ENCODE results near the gene PRDM16. TPM values are rescaled to one million over a fixed set of nuclear protein-coding genes. Genes with fewer than 3 reads are reported as not detected.

Gene PRDM16
- total RNA-seq, 4 donors from 2014 or later, result 0.26 to 7.7 (median 0.35) TPM; not detected in 1

GRCh38 chr1:3078871-3079270, 9.9 kb downstream of the PRDM16 start:
- Histone ChIP-seq H3K9me3 (no peaks in the 10 kb centered on the region), H3K4me1 (no peaks in the 10 kb centered on the region), H3K27me3 (peaks cover 0 to 2% of the 10 kb centered on the region in 2 donors), H3K36me3 (no peaks in the 10 kb centered on the region), H3K4me3 (no peak overlapping the region), H3K27ac (no peak overlapping the region)
- no peak for DNase-seq
- intact Hi-C loops (cut with DNase I; ENCODE audit: low total_unique reads), result no loop called here
- no peak for TF ChIP-seq CTCF (IDR thresholded peaks at IDR 0.05)
- no peak for TF ChIP-seq POLR2A (IDR thresholded peaks at IDR 0.05)

- Histone ChIP-seq H3K36me3 (no peaks in the 10 kb centered on the region), H3K27me3 (no peaks in the 10 kb centered on the region), H3K4me3 (no peak overlapping the region)
Measured at GRCh38 chr1:3079381-3080052, 10.5 kb downstream of the PRDM16 start.

GRCh38 chr1:3080053-3080955, 11.3 kb downstream of the PRDM16 start:
- no peak for TF ChIP-seq CTCF (IDR thresholded peaks at IDR 0.05)
- no peak for TF ChIP-seq POLR2A (IDR thresholded peaks at IDR 0.05)
- H3K9me3 ChIP-seq, result no peaks in the 10 kb centered on the region
- no peak for DNase-seq
- intact Hi-C loops (cut with DNase I; ENCODE audit: low total_unique reads), result no loop called here
- H3K27ac ChIP-seq, result no peak overlapping the region
- no peaks in the 10 kb centered on the region for H3K36me3 ChIP-seq
- no peak overlapping the region for H3K4me3 ChIP-seq
- no peaks in the 10 kb centered on the region for H3K27me3 ChIP-seq
- H3K4me1 ChIP-seq, result no peaks in the 10 kb centered on the region

More at GRCh38 chr1:3079381-3080052, 10.5 kb downstream of the PRDM16 start:
- no peak overlapping the region for H3K27ac ChIP-seq
- intact Hi-C loops (cut with DNase I; ENCODE audit: low total_unique reads), result no loop called here
- no peak for DNase-seq
- no peaks in the 10 kb centered on the region for H3K4me1 ChIP-seq
- H3K9me3 ChIP-seq, result no peaks in the 10 kb centered on the region
- TF ChIP-seq POLR2A (IDR thresholded peaks at IDR 0.05), result no peak
- TF ChIP-seq CTCF (IDR thresholded peaks at IDR 0.05), result no peak

GRCh38 chr1:3081171-3081683, 12.2 kb downstream of the PRDM16 start:
- no peaks in the 10 kb centered on the region for H3K9me3 ChIP-seq
- TF ChIP-seq POLR2A (IDR thresholded peaks at IDR 0.05) (no peak), CTCF (IDR thresholded peaks at IDR 0.05) (no peak)
- H3K4me3 ChIP-seq, result no peak overlapping the region
- H3K36me3 ChIP-seq, result no peaks in the 10 kb centered on the region
- no peak overlapping the region for H3K27ac ChIP-seq
- H3K4me1 ChIP-seq, result no peaks in the 10 kb centered on the region
- no peak for DNase-seq
- intact Hi-C loops (cut with DNase I; ENCODE audit: low total_unique reads), result no loop called here
- H3K27me3 ChIP-seq, result no peaks in the 10 kb centered on the region

GRCh38 chr1:3082051-3082450, 13.0 kb downstream of the PRDM16 start:
- no peaks in the 10 kb centered on the region for H3K9me3 ChIP-seq
- no peaks in the 10 kb centered on the region for H3K36me3 ChIP-seq
- no peak overlapping the region for H3K4me3 ChIP-seq
- H3K27me3 ChIP-seq, result no peaks in the 10 kb centered on the region
- H3K27ac ChIP-seq, result no peak overlapping the region
- intact Hi-C loops (cut with DNase I; ENCODE audit: low total_unique reads), result no loop called here
- no peaks in the 10 kb centered on the region for H3K4me1 ChIP-seq
- TF ChIP-seq POLR2A (IDR thresholded peaks at IDR 0.05) (no peak), CTCF (IDR thresholded peaks at IDR 0.05) (no peak)
- DNase-seq, result no peak

Measured in uterus (tissue), 4 donors.